ENCODE results near the gene CLSTN2. TPM values are rescaled to one million over a fixed set of nuclear protein-coding genes. Genes with fewer than 3 reads are reported as not detected.

Gene CLSTN2
- total and polyA plus RNA-seq, 2 of the 8 experiments (the other 6 are each of a cell fraction or from before 2014, with no cell fraction given), result 0.39 to 0.52 TPM

DNA sequence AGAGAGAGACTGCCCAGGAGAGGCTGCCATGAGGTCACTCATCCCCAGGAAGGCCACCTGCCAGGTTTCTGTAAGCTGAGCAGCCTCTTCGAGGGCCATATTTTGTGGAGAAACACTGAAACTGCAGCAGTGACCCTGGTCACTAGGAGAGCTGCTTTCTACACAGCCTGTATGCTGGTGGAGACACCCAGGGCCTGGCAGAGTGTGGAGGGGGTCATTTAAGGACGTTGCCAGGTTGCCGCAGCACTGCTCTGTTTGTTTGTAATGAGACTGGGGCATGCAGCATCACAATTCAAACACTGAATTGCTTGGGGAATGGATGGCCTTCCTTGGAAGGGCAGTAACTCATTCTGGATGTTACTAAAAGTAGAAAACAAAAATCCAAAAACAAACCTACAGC is 638.0 kb downstream of the CLSTN2 start (continued):
- TF ChIP-seq SAP30 (IDR thresholded peaks at IDR 0.05; ENCODE audit: insufficient read depth, insufficient replicate concordance, low read length), result no peak
- TF ChIP-seq FOSL1 (IDR thresholded peaks at IDR 0.05; ENCODE audit: insufficient read depth, low read depth, low read length), result no peak
- TF ChIP-seq CTBP2 (IDR thresholded peaks at IDR 0.05; ENCODE audit: borderline replicate concordance, insufficient read depth, insufficient read length, low read length), result no peak

Data from H1 (cell line).